ENCODE results near the gene MVD.

Gene MVD

DNA sequence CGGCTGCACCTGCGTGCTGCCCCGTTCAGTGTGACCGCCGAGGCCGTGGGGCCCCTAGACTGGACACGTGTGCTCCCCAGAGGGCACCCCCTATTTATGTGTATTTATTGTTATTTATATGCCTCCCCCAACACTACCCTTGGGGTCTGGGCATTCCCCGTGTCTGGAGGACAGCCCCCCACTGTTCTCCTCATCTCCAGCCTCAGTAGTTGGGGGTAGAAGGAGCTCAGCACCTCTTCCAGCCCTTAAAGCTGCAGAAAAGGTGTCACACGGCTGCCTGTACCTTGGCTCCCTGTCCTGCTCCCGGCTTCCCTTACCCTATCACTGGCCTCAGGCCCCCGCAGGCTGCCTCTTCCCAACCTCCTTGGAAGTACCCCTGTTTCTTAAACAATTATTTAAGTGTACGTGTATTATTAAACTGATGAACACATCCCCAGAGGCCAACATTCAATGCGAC is 22.8 kb downstream of the MVD start:
- no peak for DNase-seq

DNA sequence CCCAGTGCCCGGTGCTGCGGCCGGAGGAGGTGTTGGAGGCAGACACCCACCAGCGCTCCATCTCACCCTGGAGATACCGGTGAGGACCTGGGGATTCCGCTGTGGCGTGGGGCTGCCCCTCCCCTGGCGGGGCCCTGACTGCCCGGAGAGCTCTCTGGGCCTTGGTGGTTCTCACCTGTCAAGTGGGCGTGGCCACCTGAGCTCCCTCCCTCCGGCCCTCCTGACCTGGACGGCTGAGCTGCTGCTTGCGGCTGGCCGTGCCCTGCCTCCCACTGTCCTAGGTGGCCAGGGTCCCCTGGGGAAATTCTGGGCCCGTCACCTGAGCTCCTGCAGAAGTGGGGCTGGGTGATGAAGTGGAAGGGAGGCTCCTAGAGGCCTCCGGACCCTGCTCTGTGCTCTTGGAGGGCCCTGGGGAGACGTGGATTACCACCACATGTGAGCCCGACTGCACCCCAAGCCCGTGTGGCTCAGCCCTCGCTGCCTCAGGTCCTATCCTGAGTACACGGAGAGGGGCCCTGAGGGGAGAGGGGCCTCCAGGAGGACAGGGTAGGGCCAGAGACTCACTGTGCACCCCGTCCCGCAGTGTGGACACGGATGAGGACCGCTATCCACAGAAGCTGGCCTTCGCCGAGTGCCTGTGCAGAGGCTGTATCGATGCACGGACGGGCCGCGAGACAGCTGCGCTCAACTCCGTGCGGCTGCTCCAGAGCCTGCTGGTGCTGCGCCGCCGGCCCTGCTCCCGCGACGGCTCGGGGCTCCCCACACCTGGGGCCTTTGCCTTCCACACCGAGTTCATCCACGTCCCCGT is 23.5 kb downstream of the MVD start:
- peak in 1 of 4 experiments; percentile 20 for DNase-seq

DNA sequence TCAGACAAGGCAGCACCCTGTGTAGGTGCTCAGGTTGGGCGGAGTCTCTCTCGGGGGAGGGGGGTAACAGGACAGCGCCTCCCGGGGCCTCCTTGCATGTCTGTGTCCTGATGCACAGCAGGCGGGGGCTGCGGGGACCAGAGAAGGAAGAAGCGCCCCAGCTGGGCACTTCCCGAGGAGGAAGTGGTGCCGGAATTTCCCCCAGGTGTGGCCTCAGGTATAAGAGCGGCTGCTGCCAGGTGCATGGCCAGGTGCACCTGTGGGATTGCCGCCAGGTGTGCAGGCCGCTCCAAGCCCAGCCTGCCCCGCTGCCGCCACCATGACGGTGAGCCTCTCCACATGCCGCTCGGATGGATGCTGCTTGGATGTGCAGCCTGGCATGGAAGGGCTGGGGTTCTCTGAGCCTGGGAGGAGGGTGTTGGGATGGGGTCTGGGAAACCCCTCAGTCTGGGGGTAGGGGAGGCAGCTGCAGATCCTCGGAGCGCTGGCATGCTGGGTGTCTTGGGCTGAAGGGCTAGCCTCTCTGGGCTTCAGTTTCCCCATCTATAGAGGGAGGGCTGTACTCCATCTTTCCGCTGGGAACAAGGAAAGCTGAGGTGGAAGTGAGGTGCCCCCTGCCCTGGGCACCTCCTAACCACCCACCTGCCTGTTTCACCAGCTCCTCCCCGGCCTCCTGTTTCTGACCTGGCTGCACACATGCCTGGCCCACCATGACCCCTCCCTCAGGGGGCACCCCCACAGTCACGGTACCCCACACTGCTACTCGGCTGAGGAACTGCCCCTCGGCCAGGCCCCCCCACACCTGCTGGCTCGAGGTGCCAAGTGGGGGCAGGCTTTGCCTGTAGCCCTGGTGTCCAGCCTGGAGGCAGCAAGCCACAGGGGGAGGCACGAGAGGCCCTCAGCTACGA is 24.3 kb downstream of the MVD start, which contains the start of gene IL17C:
TSS of gene IL17C (plus strand) at position 250 of the 908 bp plus-strand sequence. CDS start at position 320, 70 bp downstream.
- no peak for DNase-seq

DNA sequence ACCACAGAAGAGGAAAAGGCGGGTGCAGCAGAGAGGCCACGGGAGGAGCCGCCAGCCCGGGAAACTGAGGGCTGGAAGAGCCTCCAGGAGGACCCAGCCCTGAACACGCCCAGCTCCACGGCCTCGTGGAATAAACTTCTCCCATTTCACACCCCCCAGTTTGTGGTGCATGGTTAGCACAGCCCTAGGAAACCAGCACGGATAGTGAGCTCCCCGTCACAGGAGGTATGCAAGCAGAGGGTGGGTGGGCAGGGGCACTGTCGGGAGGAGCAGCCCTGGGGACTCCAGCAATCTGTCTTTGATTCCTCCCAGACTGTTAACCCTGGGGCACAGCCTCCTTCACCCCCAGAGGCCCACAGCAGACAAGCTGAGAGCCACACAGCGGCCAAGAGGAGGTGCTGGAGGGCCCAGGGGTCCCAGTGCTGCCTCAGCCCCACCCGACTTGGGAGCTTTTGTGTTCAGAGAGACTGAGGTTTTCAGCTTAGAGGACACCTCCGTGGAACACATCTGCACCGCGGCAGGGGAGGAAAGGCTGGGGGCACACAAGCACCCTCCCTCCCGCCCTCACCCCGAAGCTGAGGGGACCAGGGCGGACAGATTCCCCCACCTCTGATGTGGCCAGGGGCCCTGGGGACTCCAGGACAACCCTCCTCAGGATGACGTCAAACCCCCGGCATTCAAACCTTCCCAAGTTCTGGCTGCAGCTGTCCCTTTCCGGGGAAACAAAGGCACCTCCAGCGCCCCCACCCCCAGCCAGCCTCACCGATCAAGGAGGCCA is 26.2 kb downstream of the MVD start:
- DNase-seq: no peak

DNA sequence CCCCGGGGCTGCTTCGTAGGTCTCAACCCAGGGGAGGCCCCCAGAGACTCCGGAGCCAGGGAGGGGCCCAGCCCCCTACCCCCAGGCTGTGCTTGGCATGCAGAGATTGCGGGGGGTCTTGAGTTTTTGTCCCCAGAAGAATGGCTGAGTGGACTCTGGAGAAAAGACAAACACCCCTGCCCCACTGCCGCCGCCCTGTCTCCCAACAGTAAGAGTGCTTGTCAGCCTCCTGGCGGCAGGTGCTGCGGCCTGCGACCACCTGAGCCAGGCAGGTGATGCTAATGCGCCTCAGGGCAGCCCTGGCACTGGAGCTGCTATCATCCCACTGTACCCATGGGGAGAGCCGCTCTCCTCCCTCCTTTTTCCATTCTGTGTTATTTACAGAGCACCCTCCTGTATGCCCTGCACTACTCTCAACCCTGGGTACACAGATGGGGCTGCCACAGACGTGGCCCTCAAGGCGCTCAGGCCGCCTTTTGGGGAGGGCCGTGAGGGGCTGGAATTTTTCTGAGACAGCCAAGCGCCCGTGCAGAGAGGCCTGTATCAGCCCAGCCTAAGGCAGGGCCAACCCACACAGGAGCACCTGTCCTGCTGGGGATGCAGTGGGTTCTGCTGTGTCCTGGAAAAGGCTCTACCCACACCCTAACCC is 27.1 kb downstream of the MVD start:
- DNase-seq: no peak

DNA sequence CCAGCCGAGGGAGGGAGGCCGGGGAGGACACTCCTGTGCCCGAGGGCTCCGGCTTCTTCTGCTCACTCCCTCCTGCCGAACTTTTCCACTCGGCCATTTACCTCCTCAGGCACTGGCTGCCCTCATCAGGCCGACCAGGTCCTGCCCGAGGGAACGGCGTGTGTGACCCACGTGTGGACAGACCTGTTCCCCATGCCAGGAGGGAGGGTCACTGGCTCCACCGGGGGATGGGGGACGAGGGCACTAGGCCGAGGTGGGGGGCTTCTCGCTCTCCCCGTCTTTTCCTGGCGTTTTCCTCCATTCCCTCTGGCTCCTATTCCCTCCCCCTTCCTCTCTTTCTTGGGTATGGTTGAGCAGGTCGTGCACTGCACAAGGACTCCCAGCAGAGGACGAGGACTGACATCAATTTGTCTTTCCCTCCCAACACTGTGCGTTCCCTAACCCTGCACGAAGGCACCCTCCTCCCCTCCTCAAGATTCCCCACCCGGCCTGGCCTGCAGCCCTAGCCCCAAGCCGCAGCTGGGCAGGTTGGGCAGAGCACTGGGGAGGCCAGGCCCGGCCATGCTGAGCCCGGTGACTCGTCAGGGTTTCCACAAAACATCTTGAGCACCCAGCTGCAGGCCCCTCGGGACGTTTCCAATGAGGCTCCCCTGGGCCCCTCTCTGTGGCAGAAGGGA is 27.8 kb downstream of the MVD start:
- DNase-seq: peak in 1 of 4 experiments; percentile 15

DNA sequence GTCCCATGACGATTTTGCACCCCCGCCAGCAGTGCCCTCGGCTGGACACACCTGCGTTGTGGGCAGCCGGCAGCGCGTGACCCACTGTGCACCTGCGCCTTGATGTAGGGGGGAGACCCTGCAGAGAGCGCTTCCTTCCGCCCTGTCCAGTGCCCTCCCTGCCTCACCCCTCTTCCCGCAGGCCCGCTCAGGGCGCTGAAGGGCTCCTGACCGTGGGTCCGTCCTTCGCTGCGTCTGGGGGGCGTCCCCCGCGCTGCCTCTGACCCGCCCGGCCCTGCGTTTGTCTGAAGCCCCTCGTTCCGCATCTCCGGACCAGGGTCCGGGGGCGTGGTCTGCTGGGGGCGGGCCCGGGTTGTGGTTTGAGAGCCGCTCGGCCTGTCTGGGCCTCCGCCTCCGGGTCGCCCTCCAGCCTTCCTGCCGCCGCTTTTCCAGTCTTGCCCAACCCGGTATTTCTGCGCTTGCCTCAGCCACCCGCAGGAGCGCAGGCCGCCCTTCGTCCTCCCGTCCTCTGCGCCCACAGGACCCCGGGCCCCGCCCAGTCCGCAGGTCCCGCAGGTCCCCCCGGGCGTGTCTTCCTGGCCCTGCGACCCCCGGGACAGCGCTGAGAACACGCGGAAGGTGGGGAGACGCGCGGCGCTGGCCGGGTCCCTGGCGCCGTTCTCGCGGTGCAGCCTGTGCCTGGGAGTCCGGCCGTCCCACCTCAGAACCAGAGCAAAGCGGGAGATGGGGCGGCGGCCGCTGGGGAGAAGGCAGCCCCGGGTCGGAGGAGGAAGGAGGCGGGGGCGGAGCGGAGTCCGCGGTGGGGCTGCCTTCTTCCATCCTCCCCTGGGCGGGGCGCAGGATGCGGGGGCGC is 28.5 kb downstream of the MVD start:
- DNase-seq: peak; percentile 59 to 86 (median 78)

DNA sequence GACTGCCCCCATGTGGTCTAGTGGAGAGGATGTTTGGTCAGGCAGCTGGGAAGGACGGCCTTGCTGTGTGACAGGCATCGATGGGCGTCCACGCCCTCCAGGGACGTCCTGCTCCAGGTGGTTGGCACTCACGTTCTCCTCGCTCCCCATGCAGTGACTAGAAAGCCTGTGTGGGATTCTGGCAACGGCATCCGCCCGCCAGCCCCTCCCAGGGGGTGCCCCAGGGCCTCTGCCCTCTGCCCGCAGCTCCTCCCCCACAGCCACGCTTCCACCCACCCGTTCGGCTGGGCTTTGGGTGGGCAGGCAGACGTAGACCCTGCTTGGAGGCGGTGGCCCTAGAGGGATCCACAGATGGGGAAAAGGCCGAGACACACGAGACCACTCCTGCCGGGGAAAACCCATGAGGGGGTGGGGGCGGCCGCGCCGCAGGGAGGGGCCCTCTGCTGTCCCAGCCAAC is 29.2 kb downstream of the MVD start:
- peak; percentile 46 to 70 (median 66) for DNase-seq

DNA sequence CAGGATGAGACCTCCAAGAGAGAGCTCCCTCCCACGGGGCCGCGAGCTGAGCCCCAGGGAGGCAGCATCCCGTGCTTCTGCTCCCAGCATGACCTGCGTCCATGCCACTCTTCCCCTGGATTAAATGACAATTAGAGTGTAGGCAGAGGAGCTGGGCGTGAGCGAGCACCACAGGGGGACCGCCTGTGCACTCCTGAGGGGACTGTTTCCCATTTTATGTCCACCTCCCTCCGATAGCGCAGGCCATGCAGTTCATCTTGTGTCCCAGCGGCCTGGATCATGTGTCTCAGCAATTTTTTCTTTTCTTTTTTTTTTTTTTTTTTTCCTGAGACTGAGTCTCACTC is 30.3 kb downstream of the MVD start:
- no peak for DNase-seq

DNA sequence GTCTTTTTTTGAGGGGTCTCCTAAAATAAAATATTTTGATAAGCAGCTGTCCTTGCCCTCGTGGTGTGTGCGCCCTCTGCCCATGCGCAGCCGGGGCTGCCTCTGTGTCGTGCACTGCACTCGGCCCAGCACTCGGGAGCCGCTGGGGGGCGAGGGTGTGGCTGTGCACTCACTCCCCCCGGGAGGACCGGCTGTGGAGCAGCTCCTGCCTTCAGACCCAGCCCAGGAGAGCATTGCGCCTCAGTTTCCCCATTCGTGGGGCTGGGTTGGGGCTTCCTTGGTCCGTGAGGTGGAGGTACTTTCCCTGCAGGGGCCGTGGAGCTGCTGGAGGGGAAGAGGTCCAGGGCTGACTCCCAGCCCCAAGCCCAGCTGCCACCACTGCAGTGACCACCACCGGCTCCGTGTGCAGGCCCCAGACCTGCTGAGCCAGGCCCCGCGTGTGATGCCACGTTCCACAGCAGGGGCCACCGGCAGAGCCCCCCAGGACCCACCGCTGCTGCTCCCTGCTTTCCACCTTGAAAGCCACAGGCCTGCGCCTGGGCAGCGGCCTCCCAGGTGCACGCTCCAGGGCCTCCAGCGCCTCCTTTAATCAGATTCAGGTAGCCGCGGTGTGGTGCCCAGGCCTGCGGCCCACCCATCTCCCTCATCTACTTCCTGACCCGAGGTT is 30.8 kb downstream of the MVD start:
- DNase-seq: no peak

DNA sequence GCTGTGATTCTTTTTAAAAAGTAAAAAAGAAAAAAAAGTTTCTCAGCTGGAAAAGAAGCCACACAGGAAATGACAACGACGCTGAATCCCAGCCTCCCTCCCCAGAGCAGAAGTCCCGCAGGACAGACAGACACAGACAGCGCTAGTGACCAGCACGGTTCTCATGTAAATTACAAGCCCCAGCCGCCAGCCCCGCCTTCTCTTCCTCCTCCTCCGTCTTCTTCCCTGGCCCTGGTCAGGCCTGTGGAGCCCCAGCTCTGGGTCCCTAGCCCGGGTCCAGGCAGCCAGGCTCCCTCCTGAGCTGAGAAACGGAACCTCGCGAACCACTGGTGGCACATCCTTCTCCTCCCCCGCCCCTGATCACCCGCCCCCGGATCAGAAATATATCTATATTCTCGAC is 31.5 kb downstream of the MVD start:
- no peak for DNase-seq

DNA sequence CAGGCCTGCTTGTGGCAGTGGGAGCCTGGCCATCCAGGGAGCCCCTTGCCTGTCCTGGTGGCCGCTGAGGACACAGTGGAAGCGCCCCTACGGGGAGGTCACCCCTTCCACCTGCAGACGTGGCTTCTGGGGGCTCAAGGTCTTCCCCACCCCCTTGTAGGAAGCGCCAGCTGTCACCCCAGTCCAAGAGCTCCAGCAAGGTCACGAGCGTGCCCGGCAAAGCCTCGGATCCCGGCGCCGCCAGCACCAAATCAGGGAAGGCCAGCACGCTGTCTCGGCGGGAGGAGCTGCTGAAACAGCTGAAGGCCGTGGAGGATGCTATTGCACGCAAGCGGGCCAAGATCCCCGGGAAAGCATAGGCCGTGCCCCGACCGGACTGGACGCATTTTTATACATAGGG is 31.9 kb downstream of the MVD start:
- DNase-seq: no peak

DNA sequence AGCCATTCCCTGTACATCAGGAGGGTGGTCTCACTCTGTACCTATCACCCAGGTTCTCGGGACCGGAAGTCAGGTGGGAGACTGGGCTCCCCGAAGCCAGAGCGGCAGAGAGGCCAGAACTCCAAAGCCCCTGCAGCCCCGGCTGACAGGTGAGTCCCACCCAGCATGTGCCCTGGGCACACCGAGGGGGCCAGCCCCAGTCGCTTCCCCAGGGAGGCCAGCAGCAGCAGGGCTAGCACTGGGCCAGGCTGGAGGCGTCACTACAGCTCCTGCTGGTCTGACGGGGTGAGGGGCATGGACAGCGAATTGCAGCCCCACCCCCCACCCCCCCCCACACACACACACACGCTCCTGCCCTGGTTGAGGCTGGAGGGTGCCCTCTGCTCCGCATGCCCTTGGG is 32.5 kb downstream of the MVD start:
- no peak for DNase-seq

DNA sequence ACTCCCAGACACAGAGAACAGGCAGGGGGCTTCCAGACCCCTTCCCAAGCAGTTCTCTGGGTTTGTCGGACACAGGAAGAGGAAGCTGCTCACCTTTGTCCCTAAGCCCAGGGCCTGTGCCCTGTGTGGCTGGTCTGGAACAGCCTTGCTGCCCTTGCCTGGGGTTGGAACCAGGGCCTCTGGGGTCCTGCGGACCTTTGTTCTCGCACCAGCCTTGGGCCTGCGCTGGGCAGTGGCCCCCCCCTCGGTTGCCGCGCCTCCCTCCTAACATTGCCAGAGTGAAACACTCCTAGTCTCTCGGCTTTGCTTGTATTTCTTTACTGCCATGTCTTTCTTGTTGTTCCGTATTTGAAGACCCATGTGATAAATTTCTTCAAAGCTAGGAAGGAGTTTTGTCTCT is 33.1 kb downstream of the MVD start:
- DNase-seq: no peak

DNA sequence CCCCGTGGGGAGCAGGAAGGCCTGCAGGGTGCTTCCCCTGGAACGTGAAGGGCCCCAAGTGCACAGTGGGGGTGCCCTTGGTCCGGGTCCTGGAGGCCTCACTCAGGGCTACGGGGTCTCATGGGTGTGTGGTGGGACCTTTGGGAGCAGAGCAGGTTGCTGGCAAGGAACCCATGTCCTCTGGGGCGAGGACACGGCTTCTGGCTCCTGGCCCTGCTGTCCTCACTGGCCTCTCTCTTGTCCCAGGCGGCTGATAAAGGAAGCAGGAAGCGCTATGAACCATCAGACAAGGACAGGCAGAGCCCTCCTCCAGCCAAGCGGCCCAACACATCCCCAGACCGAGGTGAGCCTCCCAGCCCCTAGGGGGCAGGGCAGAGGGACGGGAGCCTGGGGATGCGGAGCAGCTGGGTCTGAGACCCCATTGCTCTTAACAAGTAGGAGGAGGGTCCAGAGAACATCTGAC is 34.3 kb downstream of the MVD start:
- peak in 2 of 4 experiments; percentile 23 to 49 for DNase-seq

DNA sequence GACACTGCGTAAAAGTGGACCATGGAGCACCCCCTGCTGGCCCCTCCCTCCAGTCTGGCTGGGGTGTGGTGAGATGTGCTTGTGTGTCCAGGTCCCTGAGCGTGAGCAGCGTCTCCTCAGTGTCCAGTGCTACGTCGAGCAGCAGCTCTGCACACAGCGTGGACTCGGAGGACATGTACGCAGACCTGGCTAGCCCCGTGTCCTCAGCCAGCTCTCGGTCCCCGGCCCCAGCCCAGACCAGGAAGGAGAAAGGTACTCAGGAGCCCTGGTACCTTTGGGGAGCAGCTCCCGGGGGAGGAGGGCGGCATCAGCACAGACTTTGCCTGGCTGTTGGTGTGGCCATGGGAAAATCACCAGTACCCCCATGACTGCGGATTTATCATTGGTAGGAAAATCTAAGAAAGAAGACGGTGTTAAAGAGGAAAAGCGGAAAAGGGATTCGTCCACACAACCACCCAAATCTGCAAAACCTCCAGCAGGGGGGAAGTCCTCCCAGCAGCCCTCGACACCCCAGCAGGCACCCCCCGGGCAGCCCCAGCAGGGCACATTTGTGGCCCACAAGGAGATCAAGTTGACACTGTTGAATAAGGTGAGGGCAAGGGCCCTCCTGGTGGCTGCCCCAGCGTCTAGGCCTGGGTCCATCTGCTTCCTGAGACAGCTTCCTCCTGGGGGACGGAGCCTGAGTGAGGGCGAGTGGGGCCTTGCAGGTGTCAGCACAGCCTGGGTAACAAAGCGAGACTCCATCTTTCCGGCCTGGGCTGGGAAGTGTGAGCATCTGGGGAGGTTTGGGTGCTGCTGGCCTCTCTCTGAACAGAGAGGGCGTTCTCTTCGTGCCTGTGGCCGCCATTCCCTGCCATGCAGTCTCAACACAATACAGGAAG is 35.1 kb downstream of the MVD start:
- no peak for DNase-seq

DNA sequence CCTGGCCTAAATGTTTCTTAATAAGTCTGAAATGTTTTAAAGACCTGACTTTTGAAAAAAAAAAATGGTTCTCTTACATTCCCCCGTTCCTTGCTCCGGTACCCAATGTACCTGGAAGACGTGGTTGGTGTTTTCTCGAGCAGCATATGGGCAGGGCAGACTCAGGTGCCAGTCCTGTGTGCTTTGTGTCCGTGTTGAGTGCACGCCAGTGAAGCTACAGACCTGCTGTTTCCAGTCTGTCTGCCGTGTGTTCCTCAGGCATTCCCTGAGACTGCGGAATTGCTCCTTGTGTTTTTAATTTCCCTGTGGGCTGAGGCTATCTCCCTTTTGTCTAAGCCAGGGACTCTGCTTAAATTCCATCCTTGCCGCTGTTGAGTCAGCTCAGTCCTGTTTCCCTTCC is 36.2 kb downstream of the MVD start:
- DNase-seq: no peak

DNA sequence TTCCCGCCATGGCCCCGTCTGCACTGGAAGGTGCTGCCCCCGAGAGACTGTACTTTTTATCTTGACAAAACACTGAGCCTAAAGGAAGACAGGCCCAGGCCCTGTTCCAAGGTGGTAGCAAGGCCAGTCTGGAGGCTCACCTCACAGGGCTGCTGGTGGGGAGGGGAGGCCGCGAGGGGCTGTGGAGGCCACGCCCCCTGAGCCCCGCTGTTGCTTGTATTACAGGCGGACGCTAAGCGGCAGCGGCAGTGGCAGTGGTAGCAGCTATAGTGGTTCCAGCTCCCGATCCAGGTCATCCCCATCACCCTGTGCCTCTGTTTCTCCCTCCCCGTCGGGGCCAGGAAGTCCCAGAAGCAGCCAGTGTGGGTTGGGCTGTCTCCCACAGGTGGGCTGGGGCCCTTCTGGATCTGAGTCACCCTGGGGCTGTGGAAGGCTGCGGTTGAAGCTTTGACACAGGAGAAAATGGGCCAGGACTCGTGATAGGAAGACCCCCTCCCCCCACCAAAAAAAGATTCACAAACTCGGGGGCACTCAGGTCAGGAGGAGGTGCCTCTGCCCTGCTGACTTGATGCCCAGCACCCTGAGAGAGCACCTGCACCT is 37.8 kb downstream of the MVD start:
- DNase-seq: no peak

All from suppressor macrophage (primary cell).